Right atrium auricular region (tissue), 2 donors: Measurements from ENCODE around the gene GABARAP. TPM values are rescaled to one million over a fixed set of nuclear protein-coding genes. Genes with fewer than 3 reads are reported as not detected.

ENCODE experiments used
- DNase-seq: peaks from one replicate; pipeline ENCODE4 v3.0.0-alpha.2; 2019; ENCODE audit warnings: low spot score
- H3K27ac ChIP-seq, 2 donors: fragments of 200-600 bp; sonication (generic); 1 replicate in 1 of 2; 2 replicates in 1 of 2; pipeline ENCODE4 v1.5.1; 2016 to 2019
- H3K27me3 ChIP-seq, 2 donors: fragments of 200-600 bp; sonication (generic); one replicate each; pipeline versions ENCODE4 v1.5.1 to v1.6.0; 2017 to 2019
- H3K36me3 ChIP-seq: fragments of 200-600 bp; sonication (generic); one replicate; pipeline ENCODE4 v1.5.1; 2016
- H3K4me1 ChIP-seq, 2 donors: fragments of 200-600 bp; sonication (generic); one replicate each; pipeline versions ENCODE4 v1.5.1 to v1.6.0; 2017 to 2019
- H3K4me3 ChIP-seq, 2 donors: fragments of 200-600 bp; sonication (generic); 1 replicate in 1 of 2; 2 replicates in 1 of 2; pipeline ENCODE4 v1.5.1; 2017 to 2019; ENCODE audit warnings: mild to moderate bottlenecking in 1 of 2, moderate library complexity in 1 of 2
- H3K9me3 ChIP-seq, 2 donors: fragments of 200-600 bp; sonication (generic); one replicate each; pipeline ENCODE4 v1.5.1; 2019
- microRNA counts, 2 donors: library from miRNA; unstranded; fragments of <30 nt; microRNA quantifications; one replicate each; lab custom pipeline; 2016 to 2017
- microRNA-seq, 2 donors: library from miRNA; unstranded; fragments of <30 nt; microRNA quantifications; one replicate each; pipeline ENCODE4, GENCODE V29; 2016 to 2017; ENCODE audit warnings: borderline number of aligned reads in 2 of 2, borderline replicate concordance in 1 of 2
- total RNA-seq, 2 donors: library from RNA; depleted of rRNA; stranded (reverse); fragments of >200 nt; gene quantifications; one replicate each; pipeline ENCODE4 v1.1.0, GENCODE V29; 2016
- TF ChIP-seq, protein P1 (sequence below), 2 donors: fragments of 200-600 bp; sonication (generic); IDR thresholded peaks; one replicate each; pipeline ENCODE4 v1.5.1; 2019; ENCODE audit warnings: antibody characterized with exemption in 2 of 2

The GABARAP gene
- total RNA-seq, 2 donors from 2014 or later, result 226 to 469 TPM

DNA sequence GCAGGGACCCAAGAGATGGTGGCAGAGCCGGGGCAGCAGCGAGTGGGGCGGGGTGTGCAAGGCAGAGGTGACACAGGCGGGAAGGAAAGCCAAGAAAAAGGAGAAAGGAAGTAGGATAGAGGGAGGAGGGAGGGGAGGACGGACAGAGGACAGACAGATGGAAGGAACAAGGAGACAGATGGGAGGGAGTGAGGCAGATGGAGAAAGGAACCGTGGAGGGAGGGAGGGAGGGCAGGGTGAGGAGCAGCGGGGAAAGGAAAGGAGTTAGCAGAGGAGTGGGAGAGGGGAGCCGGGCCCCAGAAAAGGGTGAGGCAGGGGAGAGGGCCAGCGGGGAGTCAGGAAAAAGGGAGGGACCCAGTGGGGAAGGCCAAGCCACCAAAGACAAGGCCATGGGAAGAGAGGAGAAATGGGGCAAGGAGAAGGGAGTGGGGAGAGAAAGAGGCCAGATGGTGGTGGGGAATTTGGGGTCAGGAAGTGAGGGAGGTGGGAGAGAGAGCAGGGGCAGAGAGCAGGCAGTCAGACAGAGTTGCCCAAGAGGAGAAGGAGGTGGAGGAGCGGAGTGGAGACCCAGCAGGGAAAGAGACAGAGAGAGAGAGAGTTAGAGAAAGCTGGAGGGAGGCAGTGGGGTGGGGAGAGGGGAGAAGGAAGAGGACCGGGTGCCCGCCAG lies 49.8 kb downstream of the GABARAP start:
- no peak overlapping the region for H3K27ac ChIP-seq
- TF ChIP-seq, protein P1, sequence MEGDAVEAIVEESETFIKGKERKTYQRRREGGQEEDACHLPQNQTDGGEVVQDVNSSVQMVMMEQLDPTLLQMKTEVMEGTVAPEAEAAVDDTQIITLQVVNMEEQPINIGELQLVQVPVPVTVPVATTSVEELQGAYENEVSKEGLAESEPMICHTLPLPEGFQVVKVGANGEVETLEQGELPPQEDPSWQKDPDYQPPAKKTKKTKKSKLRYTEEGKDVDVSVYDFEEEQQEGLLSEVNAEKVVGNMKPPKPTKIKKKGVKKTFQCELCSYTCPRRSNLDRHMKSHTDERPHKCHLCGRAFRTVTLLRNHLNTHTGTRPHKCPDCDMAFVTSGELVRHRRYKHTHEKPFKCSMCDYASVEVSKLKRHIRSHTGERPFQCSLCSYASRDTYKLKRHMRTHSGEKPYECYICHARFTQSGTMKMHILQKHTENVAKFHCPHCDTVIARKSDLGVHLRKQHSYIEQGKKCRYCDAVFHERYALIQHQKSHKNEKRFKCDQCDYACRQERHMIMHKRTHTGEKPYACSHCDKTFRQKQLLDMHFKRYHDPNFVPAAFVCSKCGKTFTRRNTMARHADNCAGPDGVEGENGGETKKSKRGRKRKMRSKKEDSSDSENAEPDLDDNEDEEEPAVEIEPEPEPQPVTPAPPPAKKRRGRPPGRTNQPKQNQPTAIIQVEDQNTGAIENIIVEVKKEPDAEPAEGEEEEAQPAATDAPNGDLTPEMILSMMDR (IDR thresholded peaks at IDR 0.05), result no peak
- H3K4me3 ChIP-seq, result no peak overlapping the region
- H3K36me3 ChIP-seq, result peaks cover 36% of the 10 kb centered on the region
- no peak for DNase-seq
- H3K9me3 ChIP-seq, result no peaks in the 10 kb centered on the region
- H3K27me3 ChIP-seq, result no peaks in the 10 kb centered on the region
- H3K4me1 ChIP-seq, result no peaks in the 10 kb centered on the region

DNA sequence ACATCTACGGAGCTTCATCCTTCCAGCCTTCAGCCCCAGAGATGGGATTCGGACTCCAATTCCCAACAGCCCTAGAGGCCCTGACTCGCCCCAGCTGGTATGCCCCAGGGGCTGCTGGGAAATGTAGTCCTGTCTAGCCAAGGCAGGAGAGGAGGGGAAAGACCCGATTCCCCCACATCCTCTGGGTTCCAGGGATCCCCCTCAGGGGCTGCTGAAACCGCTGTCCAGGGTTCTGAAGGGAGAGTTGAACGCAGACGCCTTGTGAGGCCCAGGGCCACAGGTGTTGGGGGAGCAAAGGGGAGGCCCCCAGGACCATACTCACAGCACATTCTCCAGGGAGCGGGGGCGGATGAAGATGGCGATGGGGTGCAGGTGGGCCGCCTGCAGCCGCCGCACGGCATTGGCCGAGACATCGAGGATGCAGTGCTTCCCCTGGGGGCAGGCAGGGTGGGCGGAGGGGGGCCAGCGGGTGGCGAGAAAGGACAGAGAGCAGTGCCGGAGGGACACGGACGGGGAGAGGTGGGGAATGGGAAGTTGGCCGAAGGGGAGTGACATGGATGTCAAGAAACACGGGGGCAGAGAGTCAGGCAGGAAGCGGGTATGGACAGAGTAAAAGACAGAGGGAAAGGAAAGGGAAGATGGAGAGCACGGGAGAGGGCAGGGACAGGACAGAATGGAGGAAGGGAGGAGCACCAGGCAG lies 50.5 kb downstream of the GABARAP start:
- no peak overlapping the region for H3K27ac ChIP-seq
- H3K27me3 ChIP-seq, result no peaks in the 10 kb centered on the region
- no peak overlapping the region for H3K4me3 ChIP-seq
- H3K36me3 ChIP-seq, result peaks cover 33% of the 10 kb centered on the region
- H3K9me3 ChIP-seq, result no peaks in the 10 kb centered on the region
- no peak for DNase-seq
- H3K4me1 ChIP-seq, result no peaks in the 10 kb centered on the region
- TF ChIP-seq, protein P1 (IDR thresholded peaks at IDR 0.05), result no peak

DNA sequence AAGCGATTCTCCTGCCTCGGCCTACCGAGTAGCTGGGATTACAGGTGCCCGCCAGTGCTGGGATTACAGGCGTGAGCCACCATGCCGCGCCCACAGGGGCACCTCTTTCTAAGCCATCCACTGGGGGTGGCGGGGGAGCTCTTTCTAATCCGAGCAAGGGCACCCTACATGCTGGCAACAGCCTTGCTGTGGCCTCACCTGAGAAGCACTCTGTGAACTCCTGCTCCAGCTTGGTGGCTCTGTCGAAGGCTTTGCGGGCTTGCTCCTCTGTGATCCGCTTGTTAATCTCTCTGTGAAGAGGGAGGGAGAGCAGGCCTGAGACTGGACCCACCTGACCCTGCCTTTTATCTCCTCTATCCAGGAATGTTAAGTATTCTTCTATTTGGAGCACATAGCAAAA lies 51.2 kb downstream of the GABARAP start:
- Histone ChIP-seq H3K9me3 (no peaks in the 10 kb centered on the region), H3K36me3 (peaks cover 27% of the 10 kb centered on the region), H3K27me3 (no peaks in the 10 kb centered on the region), H3K4me1 (no peaks in the 10 kb centered on the region), H3K27ac (no peak overlapping the region), H3K4me3 (no peak overlapping the region)
- no peak for DNase-seq
- TF ChIP-seq, protein P1 (IDR thresholded peaks at IDR 0.05), result no peak

DNA sequence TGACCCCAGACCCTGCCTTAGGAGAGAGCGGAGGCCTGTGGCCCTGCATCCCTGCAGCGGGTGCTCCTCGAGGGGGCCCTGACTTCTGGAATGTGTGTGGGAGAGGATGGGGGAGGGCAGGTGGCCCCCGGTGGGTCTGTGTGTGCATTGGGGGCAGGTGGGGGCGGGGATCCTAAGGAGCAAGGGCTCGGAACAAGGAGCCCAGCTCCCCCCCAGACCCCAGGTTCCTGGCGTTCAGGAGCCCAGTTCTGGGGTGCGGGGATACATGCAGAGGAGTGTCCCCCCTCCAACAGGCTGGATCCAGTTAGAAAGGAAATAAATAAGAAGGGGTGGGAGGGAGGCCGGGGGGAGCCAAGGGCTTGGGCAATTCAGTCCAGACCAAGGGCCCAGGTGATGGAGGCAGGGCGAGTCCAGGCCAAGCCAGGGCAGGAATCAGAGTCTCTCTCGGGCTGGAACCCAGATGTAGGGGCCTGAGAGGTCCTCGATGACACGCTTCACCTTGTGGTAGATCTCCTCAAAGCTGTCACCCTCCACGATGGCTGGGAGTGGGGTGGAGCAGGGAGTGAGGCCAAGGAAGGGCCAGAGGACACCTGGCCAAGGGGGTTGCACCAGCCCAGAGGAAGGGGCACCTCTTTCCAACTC lies 51.9 kb downstream of the GABARAP start:
- Histone ChIP-seq H3K4me1 (no peaks in the 10 kb centered on the region), H3K4me3 (no peak overlapping the region), H3K9me3 (no peaks in the 10 kb centered on the region), H3K27me3 (no peaks in the 10 kb centered on the region), H3K36me3 (peaks cover 20% of the 10 kb centered on the region), H3K27ac (no peak overlapping the region)
- DNase-seq, result no peak
- TF ChIP-seq, protein P1 (IDR thresholded peaks at IDR 0.05), result no peak

MicroRNAs encoded within 50 kb of the gene (microRNA counts, 767-probe panel; counts per million panel counts)
- 0 to 31.0 counts per million in 2 donors for microRNA hsa-miR-324-3p (lab: Ali Mortazavi, UCI)
- 2,511 to 5,314 counts per million in 2 donors for microRNA hsa-miR-324-5p (lab: Ali Mortazavi, UCI)

Small RNAs within 50 kb of the gene (microRNA-seq; reads per million reads assigned to microRNA genes)
- 975 to 1,279 reads per million in 2 donors for gene MIR324

Other genes starting within 250 kb of the GABARAP start
- gene ALOX12, start 246.4 kb downstream of the GABARAP start, total RNA-seq, result under 1 TPM in 1 of 2 donors, not detected in 1; 0.47 TPM
- 100 to 1,000 TPM; 231 to 334 TPM for gene RNASEK, start 229.8 kb downstream of the GABARAP start, total RNA-seq
- gene BCL6B, start 219.4 kb downstream of the GABARAP start, total RNA-seq, result 1 to 10 TPM; 6.1 to 9.2 TPM
- gene SLC16A13, start 206.4 kb downstream of the GABARAP start, total RNA-seq, result under 1 TPM; 0.70 to 0.71 TPM
- gene SLC16A11, start 198.4 kb downstream of the GABARAP start, total RNA-seq, result 1 to 10 TPM; 1.9 to 3.4 TPM
- 1 to 10 TPM; 1.4 to 3.6 TPM for gene CLEC10A, start 162.2 kb downstream of the GABARAP start, total RNA-seq
- under 1 TPM in 1 of 2 donors, not detected in 1; 0.33 TPM for gene ASGR2, start 127.6 kb downstream of the GABARAP start, total RNA-seq
- gene ASGR1, start 63.1 kb downstream of the GABARAP start, total RNA-seq, result 1 to 10 TPM in 1 of 2 donors, not detected in 1; 1.6 TPM
- 10 to 100 TPM; 15.1 to 33.4 TPM for gene DLG4, start 22.6 kb downstream of the GABARAP start, total RNA-seq
- 100 to 1,000 TPM; 695 to 758 TPM for gene ACADVL, start 22.5 kb downstream of the GABARAP start, total RNA-seq
- gene DVL2, start 7.9 kb downstream of the GABARAP start, total RNA-seq, result 10 to 100 TPM; 18.1 to 19.9 TPM
- 10 to 100 TPM in 1 of 2 donors, 1 to 10 TPM in 1; 10.0 to 22.4 TPM for gene PHF23, start 3.0 kb downstream of the GABARAP start, total RNA-seq
- gene CTDNEP1, start 9.3 kb upstream of the GABARAP start, total RNA-seq, result 10 to 100 TPM; 55.0 to 77.2 TPM
- 10 to 100 TPM; 28.1 to 70.7 TPM for gene ELP5, start 9.8 kb upstream of the GABARAP start, total RNA-seq
- 1 to 10 TPM in 1 of 2 donors, not detected in 1; 2.3 TPM for gene CLDN7, start 20.0 kb upstream of the GABARAP start, total RNA-seq
- 100 to 1,000 TPM in 1 of 2 donors, 10 to 100 TPM in 1; 70.3 to 151 TPM for gene SLC2A4, start 39.3 kb upstream of the GABARAP start, total RNA-seq
- 1 to 10 TPM; 2.9 to 3.0 TPM for gene YBX2, start 52.2 kb upstream of the GABARAP start, total RNA-seq
- 100 to 1,000 TPM; 131 to 164 TPM for gene EIF5A, start 65.2 kb upstream of the GABARAP start, total RNA-seq
- gene GPS2, start 72.9 kb upstream of the GABARAP start, total RNA-seq, result 10 to 100 TPM; 80.4 to 97.0 TPM
- 10 to 100 TPM in 1 of 2 donors, 1 to 10 TPM in 1; 9.5 to 12.8 TPM for gene NEURL4, start 86.9 kb upstream of the GABARAP start, total RNA-seq
- gene ACAP1, start 94.1 kb upstream of the GABARAP start, total RNA-seq, result 1 to 10 TPM; 5.1 to 6.7 TPM
- gene KCTD11, start 109.7 kb upstream of the GABARAP start, total RNA-seq, result 1 to 10 TPM; 4.2 to 6.9 TPM
- not detected for gene TMEM95, start 112.7 kb upstream of the GABARAP start, total RNA-seq
- gene TNK1, start 138.6 kb upstream of the GABARAP start, total RNA-seq, result 1 to 10 TPM; 4.1 to 4.8 TPM
- 10 to 100 TPM; 17.2 to 21.6 TPM for gene PLSCR3, start 152.1 kb upstream of the GABARAP start, total RNA-seq
- 10 to 100 TPM; 43.4 to 64.8 TPM for gene TMEM256, start 161.6 kb upstream of the GABARAP start, total RNA-seq
- 10 to 100 TPM in 1 of 2 donors, 1 to 10 TPM in 1; 6.3 to 12.2 TPM for gene NLGN2, start 165.4 kb upstream of the GABARAP start, total RNA-seq
- gene SPEM1, start 177.9 kb upstream of the GABARAP start, total RNA-seq, result not detected
- gene SPEM2, start 183.2 kb upstream of the GABARAP start, total RNA-seq, result not detected
- not detected for gene SPEM3, start 186.4 kb upstream of the GABARAP start, total RNA-seq
- 1 to 10 TPM; 3.7 to 5.6 TPM for gene TMEM102, start 193.0 kb upstream of the GABARAP start, total RNA-seq
- 10 to 100 TPM; 18.6 to 20.9 TPM for gene FGF11, start 197.1 kb upstream of the GABARAP start, total RNA-seq
- gene CHRNB1, start 202.6 kb upstream of the GABARAP start, total RNA-seq, result 10 to 100 TPM; 15.8 to 19.0 TPM
- gene ZBTB4, start 237.2 kb upstream of the GABARAP start, total RNA-seq, result 10 to 100 TPM; 50.5 to 67.3 TPM
- gene SLC35G6, start 239.0 kb upstream of the GABARAP start, total RNA-seq, result not detected
- gene POLR2A, start 241.9 kb upstream of the GABARAP start, total RNA-seq, result 10 to 100 TPM; 28.4 to 41.2 TPM